Esophagus (tissue), 2 donors: Measurements from ENCODE around the gene PFKP. TPM values are rescaled to one million over a fixed set of nuclear protein-coding genes. Genes with fewer than 3 reads are reported as not detected.
A peak's percentile ranks its signal among the peaks of the same experiment; 100 is the strongest.

Experiments used
- H3K27ac ChIP-seq, 2 donors: one replicate each; pipeline ENCODE4 v1.5.1; 2013; ENCODE audit warnings: low read depth in 2 of 2, mild to moderate bottlenecking in 2 of 2, inconsistent platforms in 1 of 2, low read length in 1 of 2, moderate library complexity in 1 of 2
- H3K27me3 ChIP-seq, 2 donors: one replicate each; pipeline ENCODE4 v1.6.1; 2013; ENCODE audit warnings: low read length in 2 of 2, control low read depth in 1 of 2, mild to moderate bottlenecking in 1 of 2; ENCODE audit not compliant: insufficient read depth in 2 of 2, control insufficient read depth in 1 of 2
- H3K36me3 ChIP-seq, 2 donors: one replicate each; pipeline ENCODE4 v1.6.1; 2013; ENCODE audit warnings: low read length in 1 of 2; ENCODE audit not compliant: control insufficient read depth in 2 of 2, insufficient read depth in 2 of 2
- H3K4me1 ChIP-seq, 2 donors: one replicate each; pipeline ENCODE4 v1.6.1; 2013; ENCODE audit warnings: low read length in 1 of 2; ENCODE audit not compliant: control insufficient read depth in 2 of 2, insufficient read depth in 2 of 2
- H3K4me3 ChIP-seq, 2 donors: one replicate each; pipeline ENCODE4 v1.5.1; 2013; ENCODE audit warnings: low read length in 2 of 2, mild to moderate bottlenecking in 2 of 2, low read depth in 1 of 2, moderate library complexity in 1 of 2
- H3K9me3 ChIP-seq, 2 donors: one replicate each; pipeline ENCODE4 v1.6.1; 2013; ENCODE audit warnings: mild to moderate bottlenecking in 2 of 2, low read depth in 1 of 2, low read length in 1 of 2, moderate library complexity in 1 of 2; ENCODE audit not compliant: control insufficient read depth in 2 of 2, insufficient read depth in 1 of 2
- WGBS, 2 donors: extraction: QIAGEN DNeasy Blood & Tissue Kit; methylation state at CpG; one replicate each; pipeline ENCODE4 v1.1.7; 2013; 5-methylcytosine and 5-hydroxymethylcytosine counted together
- polyA plus RNA-seq, 2 donors: library from polyadenylated mRNA; stranded (reverse); fragments of 200-250 nt; gene quantifications; one replicate each; pipeline ENCODE4 v1.2.3, GENCODE V29; 2013
- donor health status: healthy with polysubstance abuse.
- donor health status: Bipolar disorder and iron deficiency.

PFKP gene
- polyA plus RNA-seq, 2 donors: 43.9 to 66.9 TPM

DNA sequence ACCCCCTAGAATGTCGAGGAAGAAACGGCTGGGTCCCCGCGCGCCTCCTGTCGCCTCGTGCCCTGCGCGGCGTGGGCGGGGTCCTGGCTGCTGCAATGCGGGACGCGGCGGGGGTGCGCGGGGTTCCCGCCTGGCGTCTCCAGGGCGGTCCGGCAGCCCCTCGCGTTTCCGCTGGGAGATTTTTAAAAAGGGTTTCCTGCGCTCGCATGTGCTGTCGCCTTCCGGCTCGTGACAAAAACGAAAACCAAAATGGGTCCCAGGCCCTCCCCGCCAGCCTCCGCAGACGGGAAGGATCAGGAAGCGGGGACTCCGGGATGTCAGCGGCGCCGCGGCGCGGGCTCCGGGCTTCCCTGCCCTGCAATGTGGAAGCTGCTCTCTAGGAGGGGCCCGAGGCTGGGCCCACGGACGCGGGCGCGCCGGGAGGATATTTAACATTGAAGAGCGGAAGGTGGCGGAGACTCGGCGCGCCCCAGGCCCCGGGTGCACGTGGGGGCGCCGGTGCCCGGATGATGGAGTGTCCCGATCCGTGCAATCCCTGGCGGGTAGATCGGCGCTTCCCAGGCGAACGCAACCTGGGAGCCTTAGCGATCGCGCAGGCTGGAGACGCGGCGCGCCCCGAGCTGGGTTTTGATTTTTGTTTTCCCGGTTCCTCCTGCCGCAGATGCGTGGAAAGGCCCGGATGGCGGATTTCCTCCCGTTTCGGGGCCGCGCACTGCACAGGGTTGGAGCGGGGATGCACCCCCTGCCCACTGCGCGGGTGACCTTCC lies 1.0 kb downstream of the PFKP start:
- Histone ChIP-seq H3K27ac (peak overlapping the region; percentile 69 to 72), H3K27me3 (no peaks in the 10 kb centered on the region), H3K4me3 (peak overlapping the region; percentile 80 to 93), H3K9me3 (no peaks in the 10 kb centered on the region), H3K36me3 (peaks cover 0 to 2% of the 10 kb centered on the region in 2 donors), H3K4me1 (peaks cover 5 to 9% of the 10 kb centered on the region in 2 donors)
- 0 to 1% methylated on average over 85 to 86 of the region's 86 CpGs for WGBS, 2 donors

DNA sequence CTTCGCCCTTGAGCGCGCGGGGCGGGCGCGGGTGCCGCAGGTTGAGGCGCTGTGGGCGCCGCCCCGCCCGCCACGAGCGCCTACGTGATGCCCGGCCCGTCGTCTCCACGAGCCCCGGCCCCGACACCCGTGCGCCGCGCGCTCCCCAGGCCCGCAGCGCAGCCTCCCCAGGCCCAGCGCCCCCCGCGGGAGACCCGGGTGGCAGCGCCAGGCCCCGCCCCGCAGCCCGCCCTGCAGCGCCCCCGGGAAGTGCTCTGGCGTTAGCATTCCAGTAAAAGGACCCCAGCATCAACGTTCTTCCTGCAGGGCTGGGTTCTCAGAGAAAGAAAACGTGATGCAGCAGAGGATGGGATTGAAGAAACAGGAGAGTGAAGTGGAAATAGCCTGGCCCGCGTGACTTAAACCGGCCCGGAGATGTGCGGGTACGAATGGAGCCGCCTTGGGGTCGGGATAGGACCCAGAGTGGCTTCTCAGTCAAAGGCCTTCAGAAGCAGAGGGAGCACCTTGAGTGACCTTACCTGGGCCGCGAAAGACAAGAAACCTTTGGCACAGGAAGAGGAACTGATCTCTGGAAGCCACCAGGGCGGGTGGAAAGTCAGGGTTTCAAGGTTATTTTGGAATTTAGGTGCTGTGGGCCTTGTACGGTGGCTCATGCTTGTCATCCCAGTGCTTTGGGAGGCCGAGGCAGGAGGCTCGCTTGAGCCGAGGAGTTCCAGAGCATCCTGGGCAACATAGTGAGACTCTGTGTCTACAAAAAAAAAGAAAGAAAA lies 1.8 kb downstream of the PFKP start:
- no peaks in the 10 kb centered on the region for H3K27me3 ChIP-seq
- 14 to 15% methylated on average over 56 to 57 of the region's 57 CpGs for WGBS, 2 donors
- H3K36me3 ChIP-seq: peaks cover 0 to 2% of the 10 kb centered on the region in 2 donors
- peaks cover 5 to 10% of the 10 kb centered on the region in 2 donors for H3K4me1 ChIP-seq
- H3K9me3 ChIP-seq: no peaks in the 10 kb centered on the region
- peak overlapping the region; percentile 69 to 72 for H3K27ac ChIP-seq
- H3K4me3 ChIP-seq: peak overlapping the region; percentile 80 to 93

DNA sequence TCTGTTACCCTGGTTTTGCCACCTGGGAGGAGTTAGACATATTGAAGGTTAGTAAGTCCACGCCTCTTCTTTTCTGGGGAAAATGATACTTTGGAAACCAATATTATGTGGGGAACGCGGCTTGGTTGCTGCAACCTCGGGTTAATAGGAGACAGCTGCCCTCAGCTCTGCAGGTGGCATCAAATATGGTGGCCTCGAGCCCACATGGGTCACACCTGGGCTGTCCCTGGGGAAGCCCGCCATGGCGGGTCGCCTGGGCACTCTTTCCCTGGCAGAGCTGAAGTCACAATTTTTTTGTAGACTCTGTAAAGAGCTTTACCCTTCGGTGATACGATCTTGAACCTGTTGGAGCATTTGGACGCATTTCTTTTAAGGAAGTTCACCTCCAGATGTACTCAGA lies 2.5 kb downstream of the PFKP start:
- Histone ChIP-seq H3K27ac (no peak overlapping the region), H3K4me3 (no peak overlapping the region), H3K4me1 (peaks cover 5 to 14% of the 10 kb centered on the region in 2 donors), H3K36me3 (peaks cover 0 to 2% of the 10 kb centered on the region in 2 donors), H3K9me3 (no peaks in the 10 kb centered on the region), H3K27me3 (no peaks in the 10 kb centered on the region)
- 95 to 97% methylated on average over 11 of the region's 11 CpGs for WGBS, 2 donors

DNA sequence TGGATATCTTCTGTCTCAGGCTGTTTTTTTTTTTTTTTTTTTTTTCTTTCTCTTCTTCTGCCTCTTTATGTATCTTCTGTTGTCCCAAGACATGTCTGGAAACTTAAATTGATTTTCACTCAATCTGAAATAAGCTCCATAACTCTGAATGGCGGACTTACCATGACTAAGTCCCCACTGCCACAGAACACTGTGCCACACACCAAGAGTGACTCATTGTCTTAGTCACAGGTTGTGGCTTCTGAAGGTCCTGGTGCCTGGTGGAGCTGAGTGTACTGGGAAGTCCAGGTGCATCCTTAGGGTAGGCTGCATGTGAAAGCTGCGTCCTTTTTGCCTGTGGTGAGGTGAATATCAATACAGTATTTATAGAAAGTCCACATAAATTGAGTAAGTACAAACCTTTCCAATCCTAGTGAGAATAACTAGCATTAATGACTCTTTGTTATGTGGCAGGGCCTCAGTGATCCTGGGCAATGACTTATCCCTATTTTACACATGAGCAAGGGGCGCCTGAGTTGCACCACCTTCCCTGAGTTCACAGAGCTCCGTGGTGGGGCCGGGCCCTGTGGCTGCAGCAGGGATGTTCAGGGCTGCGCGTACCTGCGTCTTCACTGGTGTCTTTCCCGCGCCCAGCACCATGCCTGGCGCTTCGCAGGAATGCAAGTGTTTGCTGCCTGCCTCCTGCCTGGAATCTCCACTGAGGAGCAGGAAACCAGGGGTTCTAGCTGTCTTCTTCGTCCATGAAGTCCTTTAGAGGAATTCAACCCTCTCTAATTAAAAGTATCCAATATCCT lies 4.3 kb downstream of the PFKP start:
- no peaks in the 10 kb centered on the region for H3K9me3 ChIP-seq
- H3K36me3 ChIP-seq: peaks cover 0 to 4% of the 10 kb centered on the region in 2 donors
- no peak overlapping the region for H3K27ac ChIP-seq
- H3K27me3 ChIP-seq: no peaks in the 10 kb centered on the region
- H3K4me1 ChIP-seq: peaks cover 5 to 14% of the 10 kb centered on the region in 2 donors
- H3K4me3 ChIP-seq: no peak overlapping the region
- WGBS, 2 donors: 91 to 93% methylated on average over 13 of the region's 13 CpGs

DNA sequence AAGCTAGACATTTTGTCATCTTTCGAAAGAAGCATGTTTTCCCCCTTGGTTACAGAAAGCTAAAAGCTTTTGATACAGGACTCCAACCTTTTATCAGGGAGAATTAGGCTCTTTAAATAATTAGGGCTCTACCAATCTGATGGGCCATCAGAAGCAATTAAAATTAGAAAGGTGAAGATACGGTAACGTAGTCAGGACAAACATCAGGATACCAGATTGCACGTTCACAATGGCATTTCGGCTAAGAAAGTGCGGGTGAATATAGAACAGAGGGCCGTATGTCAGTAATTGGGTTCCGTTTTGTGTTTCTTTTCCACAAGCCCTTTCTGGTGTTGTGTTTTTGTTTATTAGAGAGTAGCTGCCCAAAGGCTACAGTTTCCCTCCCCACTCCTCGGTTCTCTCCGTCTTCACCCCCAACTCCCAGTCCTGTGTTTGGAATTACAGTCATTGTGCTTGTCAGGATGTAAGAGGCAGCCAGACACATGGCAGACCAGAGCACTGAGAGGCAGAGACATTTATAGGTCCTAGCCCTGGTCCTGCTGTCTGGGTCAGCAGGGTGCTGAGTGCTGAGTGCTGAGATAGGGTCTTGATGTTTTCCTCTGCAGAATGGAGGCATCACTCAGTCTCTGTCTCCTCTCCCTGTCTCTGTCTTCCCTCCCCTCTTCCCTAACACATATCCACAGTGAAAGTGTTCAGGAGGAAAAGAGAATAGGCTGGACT lies 5.5 kb downstream of the PFKP start:
- Histone ChIP-seq H3K36me3 (peaks cover 0 to 4% of the 10 kb centered on the region in 2 donors), H3K9me3 (no peaks in the 10 kb centered on the region), H3K27me3 (no peaks in the 10 kb centered on the region), H3K27ac (no peak overlapping the region), H3K4me1 (peaks cover 2 to 8% of the 10 kb centered on the region in 2 donors), H3K4me3 (no peak overlapping the region)
- WGBS, 2 donors: 90 to 94% methylated on average over 10 of the region's 10 CpGs

DNA sequence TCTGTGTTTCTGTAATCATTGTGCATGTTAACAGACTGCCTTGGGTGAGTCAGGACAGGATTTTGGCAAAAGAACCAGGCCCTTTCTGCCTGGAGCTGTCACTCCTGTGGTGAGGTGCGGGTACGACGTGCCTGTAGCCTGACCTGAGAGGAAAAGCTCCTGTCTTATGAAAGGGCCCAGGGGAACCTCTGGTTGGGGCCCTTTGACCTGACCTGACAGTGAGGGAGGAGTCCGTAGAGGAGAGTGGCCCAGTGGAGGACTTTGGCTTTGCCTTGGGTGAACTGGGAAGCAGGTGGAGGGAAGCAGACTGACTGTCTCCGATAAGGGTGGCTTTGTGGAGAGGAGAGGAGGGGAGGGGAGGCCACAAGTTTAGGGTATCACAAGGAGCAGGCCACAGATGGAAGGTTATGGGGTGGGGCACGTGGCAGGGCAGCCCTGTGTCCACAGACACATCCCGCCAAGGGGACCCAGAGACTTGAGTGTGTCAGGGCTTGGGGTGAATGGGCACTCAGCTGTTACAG lies 6.9 kb downstream of the PFKP start:
- Histone ChIP-seq H3K27ac (peak overlapping the region; percentile 26 to 62), H3K27me3 (no peaks in the 10 kb centered on the region), H3K4me1 (peaks cover 2 to 8% of the 10 kb centered on the region in 2 donors), H3K36me3 (peaks cover 0 to 4% of the 10 kb centered on the region in 2 donors), H3K4me3 (no peak overlapping the region), H3K9me3 (no peaks in the 10 kb centered on the region)
- whole genome bisulfite sequencing, 2 donors: 55 to 60% methylated on average over 7 of the region's 7 CpGs

DNA sequence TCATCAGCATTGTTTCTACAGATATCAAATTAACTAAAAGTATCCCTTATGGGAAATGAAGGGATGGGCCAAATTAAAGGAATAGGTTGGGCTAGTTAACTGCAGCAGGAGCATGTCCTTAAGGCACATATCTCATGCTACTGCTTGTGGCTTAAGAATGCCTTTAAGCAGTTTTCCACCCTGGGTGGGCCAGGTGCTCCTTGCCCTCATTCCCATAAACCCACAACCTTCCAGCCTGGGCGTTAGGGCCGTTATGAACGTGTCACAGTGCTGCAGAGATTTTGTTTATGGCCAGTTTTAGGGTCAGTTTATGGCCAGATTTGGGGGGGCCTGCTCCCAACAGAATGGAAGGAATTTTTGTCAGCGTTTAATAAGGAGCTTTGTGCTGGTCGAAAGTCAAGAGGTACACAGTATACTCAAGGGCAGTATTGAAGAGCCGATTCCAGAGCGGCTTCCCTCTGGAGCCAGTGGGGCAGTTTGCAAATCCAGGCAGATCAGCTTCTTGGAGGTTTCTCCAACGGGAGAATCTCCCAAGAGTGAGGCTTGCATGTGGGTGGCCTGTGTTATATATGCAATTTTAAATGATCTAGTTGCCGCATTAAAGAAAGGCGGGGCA lies 7.7 kb downstream of the PFKP start:
- peaks cover 0 to 8% of the 10 kb centered on the region in 2 donors for H3K36me3 ChIP-seq
- WGBS, 2 donors: 76 to 81% methylated on average over 10 of the region's 10 CpGs
- H3K27me3 ChIP-seq: no peaks in the 10 kb centered on the region
- no peak overlapping the region for H3K4me3 ChIP-seq
- no peaks in the 10 kb centered on the region for H3K9me3 ChIP-seq
- H3K27ac ChIP-seq: no peak overlapping the region
- peaks cover 2 to 8% of the 10 kb centered on the region in 2 donors for H3K4me1 ChIP-seq

DNA sequence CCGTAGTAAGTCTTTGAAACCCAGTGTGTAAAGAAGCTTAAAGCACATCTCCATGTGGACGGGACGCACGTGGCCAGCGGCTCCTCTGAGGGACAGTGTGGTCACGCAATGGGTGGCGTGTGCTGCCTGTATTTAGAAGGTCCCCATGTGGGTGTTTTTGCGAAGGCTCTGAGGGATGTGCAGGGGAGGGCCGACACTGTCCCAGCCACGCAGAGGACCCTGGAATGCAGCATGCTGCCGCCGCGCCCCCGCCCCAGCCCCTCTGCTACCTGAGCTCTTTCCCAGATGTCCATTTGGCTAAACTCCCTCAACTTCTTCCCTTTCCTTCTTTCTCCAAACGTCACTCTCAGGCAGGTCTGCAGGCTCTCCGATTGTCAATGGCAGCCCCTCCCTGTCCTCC lies 8.8 kb downstream of the PFKP start:
- H3K4me3 ChIP-seq: no peak overlapping the region
- H3K27me3 ChIP-seq: no peaks in the 10 kb centered on the region
- peaks cover 2 to 8% of the 10 kb centered on the region in 2 donors for H3K4me1 ChIP-seq
- no peak overlapping the region for H3K27ac ChIP-seq
- WGBS, 2 donors: 87 to 93% methylated on average over 16 of the region's 16 CpGs
- peaks cover 0 to 8% of the 10 kb centered on the region in 2 donors for H3K36me3 ChIP-seq
- no peaks in the 10 kb centered on the region for H3K9me3 ChIP-seq
